Astrocyte (in vitro differentiated cells and primary cell): ENCODE results near the gene CD244. TPM values are rescaled to one million over a fixed set of nuclear protein-coding genes. Genes with fewer than 3 reads are reported as not detected.

ENCODE experiments used
- DNase-seq: peaks from one replicate; pipeline ENCODE4 v3.0.0-alpha.2; 2010; ENCODE audit warnings: low read depth
- FAIRE-seq: peaks from 2 replicates; lab custom pipeline; 2011; peaks lifted over from hg19 to GRCh38; lab: Jason Lieb, UNC
- H2AFZ ChIP-seq: 2 replicates; pipeline ENCODE4 v1.6.0; 2012; ENCODE audit warnings: low read depth, low read length, inconsistent platforms
- H3K27ac ChIP-seq: 2 replicates; pipeline ENCODE4 v1.5.1; 2011; ENCODE audit warnings: low read depth, low read length, inconsistent platforms
- H3K27me3 ChIP-seq: 2 replicates; pipeline ENCODE4 v1.6.0; 2011; ENCODE audit warnings: low read length, inconsistent platforms; ENCODE audit not compliant: insufficient read depth
- H3K36me3 ChIP-seq: 2 replicates; pipeline ENCODE4 v1.5.1; 2011; ENCODE audit warnings: low read length, inconsistent platforms; ENCODE audit not compliant: insufficient read depth
- H3K4me1 ChIP-seq: 2 replicates; pipeline ENCODE4 v1.5.1; 2011; ENCODE audit warnings: low read length, inconsistent platforms; ENCODE audit not compliant: insufficient read depth
- H3K4me2 ChIP-seq: 2 replicates; pipeline ENCODE4 v1.6.0; 2012; ENCODE audit warnings: low read length, inconsistent platforms
- H3K4me3 ChIP-seq: 2 replicates; pipeline ENCODE4 v1.5.1; 2011; ENCODE audit warnings: low read depth, mild to moderate bottlenecking, low read length, inconsistent platforms; ENCODE audit not compliant: insufficient read depth
- H3K79me2 ChIP-seq: 2 replicates; pipeline ENCODE4 v1.6.0; 2012; ENCODE audit warnings: mild to moderate bottlenecking, low read length, inconsistent platforms; ENCODE audit not compliant: insufficient read depth
- H3K9ac ChIP-seq: 2 replicates; pipeline ENCODE4 v1.6.0; 2012; ENCODE audit warnings: mild to moderate bottlenecking, low read length, inconsistent platforms
- H3K9me3 ChIP-seq: 2 replicates; pipeline ENCODE4 v1.5.1; 2012; ENCODE audit warnings: low read depth, mild to moderate bottlenecking, low read length, inconsistent platforms; ENCODE audit not compliant: insufficient read depth
- H4K20me1 ChIP-seq: 2 replicates; pipeline ENCODE4 v1.6.0; 2012; ENCODE audit warnings: low read length, inconsistent platforms; ENCODE audit not compliant: insufficient read depth
- H3K27ac Mint-ChIP-seq: one replicate; pipeline ENCODE4 v1.8.0; 2021; ENCODE audit warnings: mild to moderate bottlenecking, mixed read lengths; ENCODE audit not compliant: unreplicated experiment
- H3K27me3 Mint-ChIP-seq: one replicate; pipeline ENCODE4 v1.8.0; 2021; ENCODE audit warnings: low read depth, mixed read lengths; ENCODE audit not compliant: unreplicated experiment
- H3K36me3 Mint-ChIP-seq: one replicate; pipeline ENCODE4 v1.8.0; 2021; ENCODE audit warnings: low read depth, mixed read lengths; ENCODE audit not compliant: unreplicated experiment
- H3K4me1 Mint-ChIP-seq: one replicate; pipeline ENCODE4 v1.8.0; 2021; ENCODE audit warnings: low read depth, mixed read lengths; ENCODE audit not compliant: unreplicated experiment
- H3K4me3 Mint-ChIP-seq: one replicate; pipeline ENCODE4 v1.8.0; 2021; ENCODE audit warnings: mild to moderate bottlenecking, moderate library complexity, mixed read lengths; ENCODE audit not compliant: unreplicated experiment
- H3K9me3 Mint-ChIP-seq: one replicate; pipeline ENCODE4 v1.8.0; 2021; ENCODE audit warnings: mild to moderate bottlenecking, mixed read lengths; ENCODE audit not compliant: unreplicated experiment
- CTCF ChIP-seq: IDR thresholded peaks from 2 replicates; pipeline ENCODE4 v1.5.1; 2011; ENCODE audit warnings: low read depth, mild to moderate bottlenecking, inconsistent platforms, low read length, moderate library complexity; ENCODE audit not compliant: insufficient read depth
- EZH2 ChIP-seq: IDR thresholded peaks from 2 replicates; pipeline ENCODE4 v1.6.1; 2012; ENCODE audit warnings: mild to moderate bottlenecking, low read length, inconsistent platforms; ENCODE audit not compliant: insufficient read depth
- total RNA-seq: library from RNA; stranded (reverse); gene quantifications from 2 replicates; pipeline ENCODE4 v1.2.1, GENCODE V29; 2021

Gene CD244
- total RNA-seq, 1 donor from 2014 or later = not detected

- DNase-seq = no peak
- TF ChIP-seq CTCF = no peak
- no peak for TF ChIP-seq EZH2
- H3K9ac ChIP-seq = no peak overlapping the region
- no peaks in the 10 kb centered on the region for H3K36me3 ChIP-seq
- FAIRE-seq = no peak
- H3K79me2 ChIP-seq = no peaks in the 10 kb centered on the region
- no peaks in the 10 kb centered on the region for H3K4me1 Mint-ChIP-seq
- H3K27ac ChIP-seq = no peak overlapping the region
- no peak overlapping the region for H3K4me2 ChIP-seq
- H3K27ac Mint-ChIP-seq = no peak overlapping the region
- H3K27me3 ChIP-seq = no peaks in the 10 kb centered on the region
- H4K20me1 ChIP-seq = no peaks in the 10 kb centered on the region
- H3K27me3 Mint-ChIP-seq = peaks cover 20% of the 10 kb centered on the region
- no peaks in the 10 kb centered on the region for H3K4me1 ChIP-seq
- no peaks in the 10 kb centered on the region for H3K9me3 ChIP-seq
- peaks cover 2% of the 10 kb centered on the region for H3K36me3 Mint-ChIP-seq
- no peak overlapping the region for H2AFZ ChIP-seq
- no peak overlapping the region for H3K4me3 ChIP-seq
- peaks cover 2% of the 10 kb centered on the region for H3K9me3 Mint-ChIP-seq
- H3K4me3 Mint-ChIP-seq = no peak overlapping the region
Observed at GRCh38 chr1:160819186-160819585, 43.5 kb downstream of the CD244 start.

- Histone ChIP-seq H2AFZ (no peak overlapping the region), H3K36me3 (no peaks in the 10 kb centered on the region), H3K4me3 (no peak overlapping the region), H3K9me3 (no peaks in the 10 kb centered on the region), H3K4me2 (no peak overlapping the region), H4K20me1 (no peaks in the 10 kb centered on the region), H3K27me3 (no peaks in the 10 kb centered on the region), H3K9ac (no peak overlapping the region), H3K4me1 (no peaks in the 10 kb centered on the region), H3K27ac (no peak overlapping the region), H3K79me2 (no peaks in the 10 kb centered on the region)
- FAIRE-seq (no peak), DNase-seq (no peak)
- H3K4me3 Mint-ChIP-seq = no peak overlapping the region
- TF ChIP-seq CTCF (no peak), EZH2 (no peak)
- no peaks in the 10 kb centered on the region for H3K4me1 Mint-ChIP-seq
- H3K27ac Mint-ChIP-seq = no peak overlapping the region
- peaks cover 2% of the 10 kb centered on the region for H3K9me3 Mint-ChIP-seq
- H3K27me3 Mint-ChIP-seq = peaks cover 22% of the 10 kb centered on the region
- peaks cover 2% of the 10 kb centered on the region for H3K36me3 Mint-ChIP-seq
Observed at GRCh38 chr1:160818207-160818937, 44.3 kb downstream of the CD244 start.

- no peak overlapping the region for H3K27ac ChIP-seq
- H3K4me1 Mint-ChIP-seq = peaks cover 4% of the 10 kb centered on the region
- no peak overlapping the region for H3K4me2 ChIP-seq
- H3K27me3 Mint-ChIP-seq = peaks cover 15% of the 10 kb centered on the region
- H3K9ac ChIP-seq = no peak overlapping the region
- no peaks in the 10 kb centered on the region for H3K79me2 ChIP-seq
- no peak overlapping the region for H2AFZ ChIP-seq
- H3K4me1 ChIP-seq = no peaks in the 10 kb centered on the region
- TF ChIP-seq CTCF = no peak
- H3K9me3 ChIP-seq = no peaks in the 10 kb centered on the region
- H3K4me3 Mint-ChIP-seq = no peak overlapping the region
- FAIRE-seq = no peak
- no peaks in the 10 kb centered on the region for H3K36me3 Mint-ChIP-seq
- no peak overlapping the region for H3K27ac Mint-ChIP-seq
- no peaks in the 10 kb centered on the region for H3K27me3 ChIP-seq
- no peaks in the 10 kb centered on the region for H4K20me1 ChIP-seq
- no peak overlapping the region for H3K4me3 ChIP-seq
- no peaks in the 10 kb centered on the region for H3K36me3 ChIP-seq
- no peaks in the 10 kb centered on the region for H3K9me3 Mint-ChIP-seq
- DNase-seq = no peak
Observed at GRCh38 chr1:160814856-160815255, 47.8 kb downstream of the CD244 start.
